ENCODE measurements around the gene RTF1.

GRCh38 chr15:41411441-41411840, 5.5 kb upstream of the RTF1 start:
- TF ChIP-seq CTCF (IDR thresholded peaks at IDR 0.05 in 4 of 5, conservative IDR thresholded peaks at IDR 0.05 in 1 of 5) (no peak), POLR2A (IDR thresholded peaks at IDR 0.05) (no peak)
